Fibroblast of pulmonary artery (primary cell): ENCODE results near the gene PPP1R3D.
A peak's percentile ranks its signal among the peaks of the same experiment; 100 is the strongest.

Source experiments
- DNase-seq: peaks from one replicate; pipeline ENCODE4 v3.0.0-alpha.2; 2010; ENCODE audit warnings: low read depth
- H3K4me3 ChIP-seq: replicated peaks from 2 replicates; pipeline ENCODE4 v1.5.1; 2011; ENCODE audit warnings: low read depth, mild to moderate bottlenecking, control low read depth, low read length, moderate library complexity
- TF ChIP-seq, protein P1 (sequence below): IDR thresholded peaks from 2 replicates; pipeline ENCODE4 v1.5.1; 2011; ENCODE audit warnings: mild to moderate bottlenecking, control low read depth, low read length, inconsistent platforms; ENCODE audit errors: missing control alignments

Gene PPP1R3D, protein sequence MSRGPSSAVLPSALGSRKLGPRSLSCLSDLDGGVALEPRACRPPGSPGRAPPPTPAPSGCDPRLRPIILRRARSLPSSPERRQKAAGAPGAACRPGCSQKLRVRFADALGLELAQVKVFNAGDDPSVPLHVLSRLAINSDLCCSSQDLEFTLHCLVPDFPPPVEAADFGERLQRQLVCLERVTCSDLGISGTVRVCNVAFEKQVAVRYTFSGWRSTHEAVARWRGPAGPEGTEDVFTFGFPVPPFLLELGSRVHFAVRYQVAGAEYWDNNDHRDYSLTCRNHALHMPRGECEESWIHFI

DNA sequence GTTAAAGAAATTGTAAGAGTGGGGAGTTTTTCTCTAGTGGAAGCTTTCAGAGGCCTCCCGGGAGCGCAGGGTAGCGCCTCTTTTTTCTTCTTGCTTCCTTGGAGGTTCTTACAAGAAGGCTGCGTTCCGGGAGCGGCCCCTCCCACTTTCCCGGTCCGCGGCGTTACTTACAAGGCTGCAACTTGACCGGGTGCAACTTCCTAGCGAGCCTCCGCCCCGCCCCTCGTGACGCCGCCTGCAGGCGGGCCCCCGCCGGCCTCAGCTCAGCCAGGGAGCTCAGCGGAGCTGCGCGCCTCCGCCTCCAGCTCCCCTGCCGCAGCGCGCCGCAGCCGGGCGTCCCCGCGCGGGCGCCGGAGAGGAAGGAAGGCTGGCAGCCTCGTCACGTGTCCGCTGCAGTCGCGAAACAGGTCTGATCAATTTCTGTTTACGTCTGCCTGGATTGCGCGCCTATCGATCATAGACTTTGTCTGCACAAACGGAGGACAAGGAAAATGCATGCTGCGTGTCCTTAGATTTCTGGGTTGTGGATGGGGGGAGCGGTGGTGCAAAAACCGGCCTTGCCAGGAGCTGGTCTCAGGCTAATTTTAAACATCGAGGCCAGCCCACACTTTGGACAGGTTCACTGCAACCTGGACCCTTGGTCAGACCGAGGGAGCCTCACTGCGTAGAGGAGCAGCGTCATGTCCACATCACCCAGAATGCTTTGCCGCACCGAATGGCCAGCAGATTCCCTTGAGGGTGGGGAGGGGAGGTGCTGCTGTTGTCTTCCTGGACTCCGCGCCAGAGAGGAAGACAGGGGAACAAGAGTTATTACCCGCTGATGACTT is at the start of gene PPP1R3D, which contains the start of gene FAM217B:
Gene PPP1R3D, minus strand, starts transcription at position 177 of the 827 bp plus-strand sequence. CDS start 374 bp downstream, outside the sequence.
Gene FAM217B, plus strand, starts transcription at position 261 of the 827 bp plus-strand sequence. CDS start 3,555 bp downstream, outside the sequence.
- DNase-seq, result peak; percentile 97
- TF ChIP-seq, protein P1, sequence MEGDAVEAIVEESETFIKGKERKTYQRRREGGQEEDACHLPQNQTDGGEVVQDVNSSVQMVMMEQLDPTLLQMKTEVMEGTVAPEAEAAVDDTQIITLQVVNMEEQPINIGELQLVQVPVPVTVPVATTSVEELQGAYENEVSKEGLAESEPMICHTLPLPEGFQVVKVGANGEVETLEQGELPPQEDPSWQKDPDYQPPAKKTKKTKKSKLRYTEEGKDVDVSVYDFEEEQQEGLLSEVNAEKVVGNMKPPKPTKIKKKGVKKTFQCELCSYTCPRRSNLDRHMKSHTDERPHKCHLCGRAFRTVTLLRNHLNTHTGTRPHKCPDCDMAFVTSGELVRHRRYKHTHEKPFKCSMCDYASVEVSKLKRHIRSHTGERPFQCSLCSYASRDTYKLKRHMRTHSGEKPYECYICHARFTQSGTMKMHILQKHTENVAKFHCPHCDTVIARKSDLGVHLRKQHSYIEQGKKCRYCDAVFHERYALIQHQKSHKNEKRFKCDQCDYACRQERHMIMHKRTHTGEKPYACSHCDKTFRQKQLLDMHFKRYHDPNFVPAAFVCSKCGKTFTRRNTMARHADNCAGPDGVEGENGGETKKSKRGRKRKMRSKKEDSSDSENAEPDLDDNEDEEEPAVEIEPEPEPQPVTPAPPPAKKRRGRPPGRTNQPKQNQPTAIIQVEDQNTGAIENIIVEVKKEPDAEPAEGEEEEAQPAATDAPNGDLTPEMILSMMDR, result no peak
- H3K4me3 ChIP-seq, result peak within 1 kb of the TSS; percentile 89

DNA sequence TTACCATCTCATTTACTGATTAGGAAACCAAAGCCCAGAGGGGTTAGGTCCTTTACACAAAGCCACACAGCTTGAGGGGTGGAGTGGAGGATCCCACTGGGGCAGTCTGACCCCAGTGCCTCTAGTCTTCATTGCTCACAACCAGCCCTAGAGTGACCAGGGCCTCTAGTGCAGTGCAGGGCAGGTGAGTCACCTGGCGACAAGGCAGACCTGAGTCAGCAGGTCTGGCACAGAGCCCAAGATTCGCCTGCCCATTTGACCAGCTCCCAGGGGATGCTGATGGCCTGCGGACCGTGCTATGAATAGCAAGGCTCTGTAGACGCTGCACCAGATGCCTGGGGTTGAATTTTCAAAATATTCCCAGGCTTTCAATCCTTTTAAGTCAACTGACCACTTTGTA is 48.0 kb upstream of the PPP1R3D start:
- no peak for DNase-seq
- TF ChIP-seq, protein P1, result no peak
- H3K4me3 ChIP-seq, result no peak overlapping the region

DNA sequence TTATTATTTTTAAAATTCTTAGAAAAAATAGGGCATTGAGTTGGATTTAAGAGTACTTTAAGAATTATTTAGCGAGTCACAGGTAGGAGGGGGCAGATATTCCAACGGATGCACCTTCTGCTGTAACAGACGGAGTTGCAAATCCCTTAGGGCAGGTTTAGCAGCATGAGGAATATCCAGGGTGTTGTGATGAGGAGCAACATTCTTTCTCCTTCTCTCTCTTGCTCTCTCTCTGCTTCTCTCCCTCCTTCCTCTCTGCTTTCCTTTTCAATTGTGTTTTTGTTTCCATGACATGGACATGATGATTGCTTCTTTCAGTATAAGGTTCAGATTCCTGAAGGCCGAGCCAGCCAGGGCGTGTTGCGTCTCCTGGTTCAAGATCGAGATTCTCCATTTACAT is 47.0 kb upstream of the PPP1R3D start:
- DNase-seq, result no peak
- TF ChIP-seq, protein P1, result no peak

DNA sequence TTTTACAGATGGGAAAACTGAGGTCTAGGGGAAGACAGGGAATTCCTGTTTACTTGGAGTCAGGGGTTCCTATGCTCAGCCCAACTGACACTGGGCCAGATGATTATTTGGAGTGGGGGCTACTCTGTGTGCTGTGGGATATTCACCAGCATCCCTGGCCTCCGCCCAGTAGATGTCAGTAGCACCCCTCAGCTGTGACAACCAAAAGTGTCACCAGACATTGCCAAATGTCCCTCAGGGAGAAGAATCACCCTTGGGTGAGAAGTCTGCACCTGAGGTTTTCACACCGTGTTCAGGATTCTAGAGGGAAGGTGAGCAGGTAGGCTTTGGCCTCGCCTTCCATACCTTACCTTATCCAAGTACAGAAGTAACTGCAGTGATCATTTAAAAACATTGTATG is 45.8 kb upstream of the PPP1R3D start:
- no peak overlapping the region for H3K4me3 ChIP-seq
- no peak for DNase-seq
- TF ChIP-seq, protein P1, result no peak

More for the DNA sequence above, 47.0 kb upstream of the PPP1R3D start:
- no peak overlapping the region for H3K4me3 ChIP-seq

DNA sequence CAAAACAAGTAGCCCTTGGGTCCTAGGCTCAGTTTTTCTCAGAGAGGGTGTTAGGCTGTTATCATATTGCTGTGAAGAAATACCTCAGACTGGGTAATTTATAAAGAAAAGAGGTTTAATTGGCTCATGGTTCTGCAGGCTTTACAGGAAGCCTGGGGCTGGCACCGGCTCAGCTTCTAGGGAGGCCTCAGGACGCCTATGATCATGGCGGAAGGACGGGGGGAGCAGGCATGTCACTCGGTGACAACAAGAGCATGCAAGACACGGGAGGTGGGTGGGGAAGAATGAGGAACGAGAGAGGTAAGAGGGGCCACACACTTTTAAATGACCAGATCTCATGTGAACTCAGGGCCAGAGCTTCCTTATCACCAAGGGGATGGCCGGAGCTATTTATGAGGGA is 45.1 kb upstream of the PPP1R3D start:
- TF ChIP-seq, protein P1, result no peak
- no peak for DNase-seq

DNA sequence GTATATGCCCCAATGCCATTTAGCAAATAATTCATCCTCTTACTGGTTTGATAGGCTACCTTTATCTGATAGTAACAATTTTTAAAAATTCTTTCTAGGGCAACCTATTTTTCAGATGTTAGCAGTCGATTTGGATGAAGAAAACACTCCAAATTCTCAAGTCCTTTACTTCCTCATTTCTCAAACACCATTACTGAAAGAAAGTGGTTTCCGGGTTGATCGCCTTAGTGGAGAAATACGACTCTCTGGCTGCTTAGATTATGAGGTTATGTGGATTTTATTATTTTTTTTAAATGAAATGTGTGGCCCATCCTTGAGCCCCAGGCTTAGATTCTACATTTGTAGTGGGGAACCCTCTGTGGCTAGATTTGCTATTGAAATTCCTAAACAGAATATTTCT is 44.4 kb upstream of the PPP1R3D start:
- H3K4me3 ChIP-seq, result no peak overlapping the region
- no peak for DNase-seq
- TF ChIP-seq, protein P1, result no peak

More for the DNA sequence above, 45.1 kb upstream of the PPP1R3D start:
- no peak overlapping the region for H3K4me3 ChIP-seq
